Sigmoid colon (tissue), 4 donors: Measurements from ENCODE around the gene ANKLE1.

ENCODE experiments used
- CTCF ChIP-seq, 4 experiments: fragments of 450-650 bp in 3 of 4; fragments of 200-600 bp in 1 of 4; IDR thresholded peaks; one replicate each; pipeline ENCODE4 v1.5.1; 2016 to 2019; ENCODE audit warnings: antibody characterized with exemption in 4 of 4, mild to moderate bottlenecking in 3 of 4, moderate library complexity in 2 of 4
- POLR2A ChIP-seq, 2 donors: fragments of 450-650 bp; IDR thresholded peaks; one replicate each; pipeline ENCODE4 v1.6.1; 2016; ENCODE audit warnings: antibody characterized with exemption in 2 of 2, mild to moderate bottlenecking in 2 of 2, moderate library complexity in 2 of 2
- POLR2AphosphoS5 ChIP-seq, 4 donors: sonication (generic); formaldehyde crosslinking; IDR thresholded peaks; one replicate each; pipeline ENCODE4 v1.6.1; 2017; ENCODE audit warnings: antibody characterized with exemption in 4 of 4

GRCh38 chr19:17237747-17238706 is 43.7 kb upstream of the ANKLE1 start:
- TF ChIP-seq CTCF (IDR thresholded peaks at IDR 0.05) (no peak), POLR2A (IDR thresholded peaks at IDR 0.05) (no peak), POLR2AphosphoS5 (IDR thresholded peaks at IDR 0.05) (no peak)
